Measurements from ENCODE around the gene CFAP299. TPM values are rescaled to one million over a fixed set of nuclear protein-coding genes. Genes with fewer than 3 reads are reported as not detected.

The CFAP299 gene
- total and polyA plus RNA-seq, 2 experiments from 2014 or later: not detected

GRCh38 chr4:80507507-80507906 lies 172.0 kb downstream of the CFAP299 start:
- H3K27ac ChIP-seq: no peak overlapping the region
- no peaks in the 10 kb centered on the region for H3K4me1 ChIP-seq (ENCODE audit: insufficient read depth)
- H3K9me3 ChIP-seq (ENCODE audit: low read depth): no peaks in the 10 kb centered on the region
- H3K4me2 ChIP-seq: no peak overlapping the region
- H3K9me2 ChIP-seq (replicated peaks; ENCODE audit: insufficient read depth): no peaks in the 10 kb centered on the region
- no peaks in the 10 kb centered on the region for H3K27me3 ChIP-seq
- H3K79me2 ChIP-seq: no peaks in the 10 kb centered on the region
- no peak for DNase-seq (ENCODE audit: low spot score)
- TF ChIP-seq CTCF (IDR thresholded peaks at IDR 0.05; ENCODE audit: poor library complexity) (no peak), EZH2 (IDR thresholded peaks at IDR 0.05; ENCODE audit: borderline replicate concordance) (no peak), EZH2phosphoT487 (IDR thresholded peaks at IDR 0.05; ENCODE audit: low read depth, severe bottlenecking, unreplicated experiment) (no peak)
- H2AFZ ChIP-seq: no peak overlapping the region
- no peaks in the 10 kb centered on the region for H4K20me1 ChIP-seq (ENCODE audit: insufficient read depth, poor library complexity, severe bottlenecking)
- no peak overlapping the region for H3K4me3 ChIP-seq
- no peaks in the 10 kb centered on the region for H3K36me3 ChIP-seq (replicated peaks; ENCODE audit: insufficient read depth, low read depth)
- 81% methylated on average over 1 of the region's 1 CpG for WGBS (ENCODE audit: low lambda C conversion rate, missing lambda C conversion rate)

GRCh38 chr4:80515496-80515895 lies 180.0 kb downstream of the CFAP299 start:
- no peak overlapping the region for H3K27ac ChIP-seq
- 63% methylated on average over 1 of the region's 1 CpG for WGBS (ENCODE audit: low lambda C conversion rate, missing lambda C conversion rate)
- no peak for DNase-seq (ENCODE audit: low spot score)
- TF ChIP-seq EZH2 (IDR thresholded peaks at IDR 0.05; ENCODE audit: borderline replicate concordance): no peak
- no peak for TF ChIP-seq CTCF (IDR thresholded peaks at IDR 0.05; ENCODE audit: poor library complexity)
- TF ChIP-seq EZH2phosphoT487 (IDR thresholded peaks at IDR 0.05; ENCODE audit: low read depth, severe bottlenecking, unreplicated experiment): no peak
- no peaks in the 10 kb centered on the region for H3K4me1 ChIP-seq (ENCODE audit: insufficient read depth)
- no peaks in the 10 kb centered on the region for H4K20me1 ChIP-seq (ENCODE audit: insufficient read depth, poor library complexity, severe bottlenecking)
- no peaks in the 10 kb centered on the region for H3K36me3 ChIP-seq (replicated peaks; ENCODE audit: insufficient read depth, low read depth)
- H3K4me2 ChIP-seq: no peak overlapping the region
- H3K9me3 ChIP-seq (ENCODE audit: low read depth): no peaks in the 10 kb centered on the region
- H3K79me2 ChIP-seq: no peaks in the 10 kb centered on the region
- H3K9me2 ChIP-seq (replicated peaks; ENCODE audit: insufficient read depth): no peaks in the 10 kb centered on the region
- H3K4me3 ChIP-seq: no peak overlapping the region
- no peaks in the 10 kb centered on the region for H3K27me3 ChIP-seq
- H2AFZ ChIP-seq: no peak overlapping the region

DNA sequence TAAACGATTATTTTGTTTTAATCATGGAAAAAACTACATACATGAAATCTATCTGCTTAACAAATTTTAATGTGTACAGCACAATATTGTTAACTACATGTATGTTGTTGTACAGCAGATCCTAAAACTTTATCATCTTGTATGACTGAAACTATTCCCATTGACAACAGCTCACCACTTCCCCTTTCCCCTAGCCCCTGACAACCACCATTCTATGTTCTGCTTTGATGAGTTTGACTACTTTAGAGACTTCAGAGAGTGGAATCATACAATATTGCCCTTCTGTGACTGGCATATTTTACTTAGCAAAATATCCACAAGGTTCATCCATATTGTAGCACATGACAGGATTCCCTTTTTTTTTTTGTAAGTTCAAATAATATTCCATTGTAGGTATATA lies 185.9 kb downstream of the CFAP299 start:
- Histone ChIP-seq H3K4me3 (no peak overlapping the region), H2AFZ (no peak overlapping the region), H3K27ac (no peak overlapping the region), H3K9me2 (replicated peaks; ENCODE audit: insufficient read depth) (no peaks in the 10 kb centered on the region), H4K20me1 (ENCODE audit: insufficient read depth, poor library complexity, severe bottlenecking) (no peaks in the 10 kb centered on the region), H3K4me1 (ENCODE audit: insufficient read depth) (no peaks in the 10 kb centered on the region), H3K9me3 (ENCODE audit: low read depth) (no peaks in the 10 kb centered on the region), H3K79me2 (no peaks in the 10 kb centered on the region), H3K27me3 (no peaks in the 10 kb centered on the region), H3K4me2 (no peak overlapping the region), H3K36me3 (replicated peaks; ENCODE audit: insufficient read depth, low read depth) (no peaks in the 10 kb centered on the region)
- WGBS (ENCODE audit: low lambda C conversion rate, missing lambda C conversion rate): 93% methylated on average over 1 of the region's 1 CpG
- TF ChIP-seq EZH2 (IDR thresholded peaks at IDR 0.05; ENCODE audit: borderline replicate concordance): no peak
- TF ChIP-seq EZH2phosphoT487 (IDR thresholded peaks at IDR 0.05; ENCODE audit: low read depth, severe bottlenecking, unreplicated experiment): no peak
- TF ChIP-seq CTCF (IDR thresholded peaks at IDR 0.05; ENCODE audit: poor library complexity): no peak
- DNase-seq (ENCODE audit: low spot score): no peak

DNA sequence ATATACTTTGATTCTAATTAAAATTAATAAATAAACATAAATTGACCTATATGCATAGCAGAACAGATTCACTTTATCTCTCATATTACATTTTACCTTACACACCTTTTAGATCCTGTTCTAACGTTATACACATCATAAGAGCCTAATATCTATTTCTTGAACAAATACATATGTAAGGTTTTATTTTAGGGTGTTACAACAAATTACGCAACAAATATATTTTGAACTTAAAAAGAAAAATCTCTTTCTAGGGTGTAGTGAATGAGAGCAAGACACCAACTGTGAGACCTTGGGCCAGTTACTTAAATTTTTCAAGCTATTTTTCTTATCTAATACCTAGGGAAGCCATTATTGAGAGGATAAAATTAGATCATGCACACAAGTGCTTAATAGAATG lies 191.2 kb downstream of the CFAP299 start:
- no peaks in the 10 kb centered on the region for H3K79me2 ChIP-seq

More for the DNA sequence above, 191.2 kb downstream of the CFAP299 start:
- H3K9me3 ChIP-seq (ENCODE audit: low read depth): no peaks in the 10 kb centered on the region
- H3K27ac ChIP-seq: no peak overlapping the region
- no peaks in the 10 kb centered on the region for H3K27me3 ChIP-seq
- H3K4me1 ChIP-seq (ENCODE audit: insufficient read depth): peaks cover 4% of the 10 kb centered on the region
- no peaks in the 10 kb centered on the region for H4K20me1 ChIP-seq (ENCODE audit: insufficient read depth, poor library complexity, severe bottlenecking)
- no peaks in the 10 kb centered on the region for H3K36me3 ChIP-seq (replicated peaks; ENCODE audit: insufficient read depth, low read depth)
- no peak overlapping the region for H3K4me3 ChIP-seq
- 92% methylated on average over 2 of the region's 2 CpGs for WGBS (ENCODE audit: low lambda C conversion rate, missing lambda C conversion rate)
- DNase-seq (ENCODE audit: low spot score): no peak
- no peak overlapping the region for H3K4me2 ChIP-seq
- H2AFZ ChIP-seq: no peak overlapping the region
- no peaks in the 10 kb centered on the region for H3K9me2 ChIP-seq (replicated peaks; ENCODE audit: insufficient read depth)
- no peak for TF ChIP-seq CTCF (IDR thresholded peaks at IDR 0.05; ENCODE audit: poor library complexity)
- no peak for TF ChIP-seq EZH2phosphoT487 (IDR thresholded peaks at IDR 0.05; ENCODE audit: low read depth, severe bottlenecking, unreplicated experiment)
- no peak for TF ChIP-seq EZH2 (IDR thresholded peaks at IDR 0.05; ENCODE audit: borderline replicate concordance)
